CD14-positive monocyte (primary cell): ENCODE measurements around the gene CSK. TPM values are rescaled to one million over a fixed set of nuclear protein-coding genes. Genes with fewer than 3 reads are reported as not detected.

Experiments used
- DNase-seq, 3 donors: peaks; one replicate each; pipeline ENCODE4 v3.0.0-alpha.2; 2011 to 2022
- H2AFZ ChIP-seq: 2 replicates; pipeline ENCODE4 v1.6.0; 2012; ENCODE audit warnings: mild to moderate bottlenecking, low read depth, low read length, inconsistent platforms; ENCODE audit not compliant: insufficient read depth, poor library complexity, severe bottlenecking
- H3K27ac ChIP-seq, 2 donors: 1 replicate in 1 of 2; 2 replicates in 1 of 2; pipeline ENCODE4 v1.5.1; 2012 to 2013; ENCODE audit warnings: low read length in 2 of 2, control low read depth in 1 of 2, inconsistent platforms in 1 of 2, low read depth in 1 of 2, mild to moderate bottlenecking in 1 of 2
- H3K27me3 ChIP-seq, 2 donors: one replicate each; pipeline versions ENCODE4 v1.6.0 to v1.6.1; 2011 to 2013; ENCODE audit warnings: low read length in 2 of 2; ENCODE audit not compliant: control insufficient read depth in 2 of 2, insufficient read depth in 2 of 2
- H3K36me3 ChIP-seq, 2 donors: replicated peaks in 1 of 2; 1 replicate in 1 of 2; 2 replicates in 1 of 2; pipeline versions ENCODE4 v1.5.1 to v1.6.1; 2012 to 2013; ENCODE audit warnings: low read length in 2 of 2, control low read depth in 1 of 2, inconsistent platforms in 1 of 2, mild to moderate bottlenecking in 1 of 2; ENCODE audit not compliant: insufficient read depth in 2 of 2, control insufficient read depth in 1 of 2
- H3K4me1 ChIP-seq, 2 donors: 1 replicate in 1 of 2; 2 replicates in 1 of 2; pipeline versions ENCODE4 v1.5.1 to v1.6.1; 2012 to 2013; ENCODE audit warnings: low read length in 2 of 2, control low read depth in 1 of 2, inconsistent platforms in 1 of 2, mild to moderate bottlenecking in 1 of 2, moderate library complexity in 1 of 2; ENCODE audit not compliant: insufficient read depth in 2 of 2, control insufficient read depth in 1 of 2
- H3K4me2 ChIP-seq: replicated peaks from 2 replicates; pipeline ENCODE3; 2012; ENCODE audit warnings: low read length, moderate library complexity, mild to moderate bottlenecking; ENCODE audit not compliant: poor library complexity, severe bottlenecking; ENCODE audit errors: extremely low read depth
- H3K4me3 ChIP-seq, 3 experiments: fragments of 200-600 bp in 1 of 3; sonication (generic) in 1 of 3; replicated peaks in 1 of 3; 1 replicate in 2 of 3; 2 replicates in 1 of 3; pipeline ENCODE4 v1.5.1; 2011 to 2013; ENCODE audit warnings: low read length in 3 of 3, mild to moderate bottlenecking in 3 of 3, control low read depth in 2 of 3, low read depth in 2 of 3, inconsistent platforms in 1 of 3, moderate library complexity in 1 of 3
- H3K79me2 ChIP-seq: 2 replicates; pipeline ENCODE4 v1.6.0; 2012; ENCODE audit warnings: mild to moderate bottlenecking, control low read depth, inconsistent platforms, low read length, moderate library complexity; ENCODE audit not compliant: insufficient read depth
- H3K9ac ChIP-seq: 2 replicates; pipeline ENCODE4 v1.6.0; 2017; ENCODE audit warnings: low read length, mild to moderate bottlenecking; ENCODE audit not compliant: insufficient read depth, poor library complexity, severe bottlenecking
- H3K9me3 ChIP-seq, 2 donors: replicated peaks in 1 of 2; 1 replicate in 1 of 2; 2 replicates in 1 of 2; pipeline versions ENCODE4 v1.5.1 to v1.6.1; 2012 to 2013; ENCODE audit warnings: low read length in 2 of 2, control low read depth in 1 of 2; ENCODE audit not compliant: control insufficient read depth in 1 of 2, insufficient read depth in 1 of 2
- H4K20me1 ChIP-seq: 2 replicates; pipeline ENCODE4 v1.6.0; 2012; ENCODE audit warnings: mild to moderate bottlenecking, low read length, control low read depth, moderate library complexity; ENCODE audit not compliant: insufficient read depth
- H3K27ac Mint-ChIP-seq, 7 donors: one replicate each; pipeline ENCODE4 v1.8.0; 2020; ENCODE audit warnings: mild to moderate bottlenecking in 7 of 7, mixed read lengths in 7 of 7, moderate library complexity in 6 of 7, inconsistent platforms in 2 of 7
- H3K27me3 Mint-ChIP-seq, 3 donors: one replicate each; pipeline ENCODE4 v1.8.0; 2021 to 2022; ENCODE audit warnings: low read depth in 3 of 3, mild to moderate bottlenecking in 3 of 3, mixed read lengths in 3 of 3, moderate library complexity in 3 of 3, inconsistent platforms in 1 of 3
- H3K36me3 Mint-ChIP-seq, 2 donors: one replicate each; pipeline ENCODE4 v1.8.0; 2020; ENCODE audit warnings: mixed read lengths in 2 of 2, inconsistent platforms in 1 of 2, mild to moderate bottlenecking in 1 of 2
- H3K4me1 Mint-ChIP-seq: one replicate; pipeline ENCODE4 v1.8.0; 2020; ENCODE audit warnings: mild to moderate bottlenecking, mixed read lengths
- H3K4me3 Mint-ChIP-seq, 2 donors: one replicate each; pipeline ENCODE4 v1.8.0; 2020; ENCODE audit warnings: mild to moderate bottlenecking in 2 of 2, mixed read lengths in 2 of 2, moderate library complexity in 1 of 2
- H3K9me3 Mint-ChIP-seq, 7 donors: one replicate each; pipeline ENCODE4 v1.8.0; 2020 to 2022; ENCODE audit warnings: mixed read lengths in 7 of 7, mild to moderate bottlenecking in 6 of 7, moderate library complexity in 6 of 7, inconsistent platforms in 2 of 7
- CTCF ChIP-seq: fragments of 200-600 bp; IDR thresholded peaks from one replicate; pipeline ENCODE4 v1.8.0; 2022; ENCODE audit warnings: antibody characterized with exemption, mild to moderate bottlenecking
- WGBS: methylation state at CpG from one replicate; pipeline ENCODE4 v1.1.5; 2013; ENCODE audit warnings: missing lambda C conversion rate; ENCODE audit not compliant: insufficient coverage; 5-methylcytosine and 5-hydroxymethylcytosine counted together
- intact Hi-C, 2 donors: fragments of 100-400 bp; cut with micrococcal nuclease; formaldehyde crosslinking; loops; one replicate each; pipeline versions ENCODE4 v1.15.0 to v1.15.1; 2023
- polyA plus RNA-seq, 3 donors: library from polyadenylated mRNA; depleted of rRNA in 1 of 3; unstranded in 2 of 3; stranded (reverse) in 1 of 3; fragments of 300-500 nt in 2 of 3; fragments of >200 nt in 1 of 3; fragmentation: Illumina TruSeq in 2 of 3; gene quantifications; 1 replicate in 2 of 3; 2 replicates in 1 of 3; pipeline ENCODE4 v1.2.3, GENCODE V29; 2012 to 2021

Gene CSK
- polyA plus RNA-seq, 3 donors, result 79.0 to 426 (median 106) TPM

GRCh38 chr15:74750751-74751150, 31.1 kb upstream of the CSK start:
- Mint-ChIP-seq H3K27ac (no peak overlapping the region), H3K36me3 (no peaks in the 10 kb centered on the region), H3K27me3 (peaks cover 3 to 15% (median 11%) of the 10 kb centered on the region in 3 donors), H3K4me1 (no peaks in the 10 kb centered on the region), H3K4me3 (no peak overlapping the region), H3K9me3 (no peaks in the 10 kb centered on the region)
- TF ChIP-seq CTCF, result no peak
- no peak overlapping the region for H2AFZ ChIP-seq
- no peaks in the 10 kb centered on the region for H3K27me3 ChIP-seq
- H3K4me3 ChIP-seq, result no peak overlapping the region
- WGBS, result 71% methylated on average over 1 of the region's 2 CpGs
- no peaks in the 10 kb centered on the region for H3K9me3 ChIP-seq
- intact Hi-C loops, result no loop called here
- no peak overlapping the region for H3K27ac ChIP-seq
- H3K79me2 ChIP-seq, result no peaks in the 10 kb centered on the region
- H3K36me3 ChIP-seq, result no peaks in the 10 kb centered on the region
- H3K4me1 ChIP-seq, result no peaks in the 10 kb centered on the region
- no peaks in the 10 kb centered on the region for H4K20me1 ChIP-seq
- no peak for DNase-seq
- H3K4me2 ChIP-seq, result no peak overlapping the region
- no peak overlapping the region for H3K9ac ChIP-seq

GRCh38 chr15:74752011-74752410, 29.9 kb upstream of the CSK start:
- intact Hi-C loops, result no loop called here

More at GRCh38 chr15:74752011-74752410, 29.9 kb upstream of the CSK start:
- Mint-ChIP-seq H3K9me3 (no peaks in the 10 kb centered on the region), H3K4me3 (no peak overlapping the region), H3K27me3 (peaks cover 5 to 14% (median 9%) of the 10 kb centered on the region in 3 donors), H3K4me1 (no peaks in the 10 kb centered on the region), H3K36me3 (no peaks in the 10 kb centered on the region), H3K27ac (no peak overlapping the region)
- no peaks in the 10 kb centered on the region for H3K36me3 ChIP-seq
- WGBS, result 95% methylated on average over 8 of the region's 8 CpGs
- TF ChIP-seq CTCF, result no peak
- H3K4me2 ChIP-seq, result no peak overlapping the region
- no peaks in the 10 kb centered on the region for H3K9me3 ChIP-seq
- no peaks in the 10 kb centered on the region for H3K4me1 ChIP-seq
- no peak overlapping the region for H3K4me3 ChIP-seq
- no peak overlapping the region for H3K27ac ChIP-seq
- no peaks in the 10 kb centered on the region for H3K79me2 ChIP-seq
- H3K27me3 ChIP-seq, result no peaks in the 10 kb centered on the region
- H3K9ac ChIP-seq, result no peak overlapping the region
- H4K20me1 ChIP-seq, result no peaks in the 10 kb centered on the region
- H2AFZ ChIP-seq, result no peak overlapping the region
- DNase-seq, result no peak
